ENCODE measurements around the gene PSMD13.
"Not testable (repeated sequence)": the region's sequence is repeated elsewhere in the genome, so short reads cannot be mapped to it uniquely, and the experiment has no call there.

- TF ChIP-seq CTCF (IDR thresholded peaks at IDR 0.05 in 2 of 3, conservative IDR thresholded peaks at IDR 0.05 in 1 of 3; ENCODE audit: borderline replicate concordance in 1 of 3, insufficient read depth in 1 of 3, low read depth in 2 of 3, low read length in 2 of 3); EZH2phosphoT487 (IDR thresholded peaks at IDR 0.05; ENCODE audit: borderline replicate concordance); CEBPB (IDR thresholded peaks at IDR 0.05; ENCODE audit: low read depth); POLR2AphosphoS5 (IDR thresholded peaks at IDR 0.05; ENCODE audit: low read depth, low read length); POLR2A (IDR thresholded peaks at IDR 0.05; ENCODE audit: borderline replicate concordance, extremely low read depth, insufficient read depth, insufficient read length); EGR1 (IDR thresholded peaks at IDR 0.05; ENCODE audit: low read depth); EZH2 (IDR thresholded peaks at IDR 0.05); FOSL1 (IDR thresholded peaks at IDR 0.05; ENCODE audit: low read depth): not testable (repeated sequence)
- TF ChIP-seq, protein P1, sequence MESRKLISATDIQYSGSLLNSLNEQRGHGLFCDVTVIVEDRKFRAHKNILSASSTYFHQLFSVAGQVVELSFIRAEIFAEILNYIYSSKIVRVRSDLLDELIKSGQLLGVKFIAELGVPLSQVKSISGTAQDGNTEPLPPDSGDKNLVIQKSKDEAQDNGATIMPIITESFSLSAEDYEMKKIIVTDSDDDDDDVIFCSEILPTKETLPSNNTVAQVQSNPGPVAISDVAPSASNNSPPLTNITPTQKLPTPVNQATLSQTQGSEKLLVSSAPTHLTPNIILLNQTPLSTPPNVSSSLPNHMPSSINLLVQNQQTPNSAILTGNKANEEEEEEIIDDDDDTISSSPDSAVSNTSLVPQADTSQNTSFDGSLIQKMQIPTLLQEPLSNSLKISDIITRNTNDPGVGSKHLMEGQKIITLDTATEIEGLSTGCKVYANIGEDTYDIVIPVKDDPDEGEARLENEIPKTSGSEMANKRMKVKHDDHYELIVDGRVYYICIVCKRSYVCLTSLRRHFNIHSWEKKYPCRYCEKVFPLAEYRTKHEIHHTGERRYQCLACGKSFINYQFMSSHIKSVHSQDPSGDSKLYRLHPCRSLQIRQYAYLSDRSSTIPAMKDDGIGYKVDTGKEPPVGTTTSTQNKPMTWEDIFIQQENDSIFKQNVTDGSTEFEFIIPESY (IDR thresholded peaks at IDR 0.05; ENCODE audit: extremely low read depth, insufficient replicate concordance, low read length): not testable (repeated sequence)
Observed at GRCh38 chr11:286977-287820, 50.4 kb downstream of the PSMD13 start.

Measured in HCT116 (cell line).